H1 (cell line): ENCODE measurements around the gene NR2C2AP. TPM values are rescaled to one million over a fixed set of nuclear protein-coding genes. Genes with fewer than 3 reads are reported as not detected.

Source experiments
- BRCA1 ChIP-seq: IDR thresholded peaks from 2 replicates; pipeline ENCODE4 v1.6.1; 2012; ENCODE audit warnings: low read depth, low read length, improper control_type of control experiment
- EZH2 ChIP-seq: fragments of 200-600 bp; sonication (generic); IDR thresholded peaks from 2 replicates; pipeline ENCODE4 v1.7.1; 2012; ENCODE audit warnings: low read depth, mild to moderate bottlenecking, moderate library complexity, low read length, inconsistent platforms; ENCODE audit not compliant: severe bottlenecking
- POLR2A ChIP-seq, 2 experiments: IDR thresholded peaks; 1 replicate in 1 of 2; 2 replicates in 1 of 2; pipeline ENCODE4 v1.6.1; 2011; ENCODE audit warnings: low read depth in 2 of 2, low read length in 2 of 2, mild to moderate bottlenecking in 2 of 2; ENCODE audit errors: control extremely low read depth in 1 of 2
- RFX5 ChIP-seq: IDR thresholded peaks from 2 replicates; pipeline ENCODE4 v1.6.1; 2011; ENCODE audit warnings: low read depth, low read length, improper control_type of control experiment, borderline replicate concordance
- polyA plus RNA-seq, 7 experiments: library from polyadenylated mRNA; depleted of rRNA in 3 of 7; stranded (reverse) in 5 of 7; unstranded in 2 of 7; fragments of >200 nt in 5 of 7; fragments of 200-250 nt in 2 of 7; gene quantifications; 1 replicate in 5 of 7; 2 replicates in 1 of 7; 4 replicates in 1 of 7; pipeline versions ENCODE4 v1.2.1 to v1.2.3, GENCODE V29; 2011 to 2013; ENCODE audit warnings: missing spikeins in 2 of 7, mixed read lengths in 2 of 7
- total RNA-seq: library from RNA; stranded (reverse); fragmentation: NEBNext Ultra II Directional; extraction: Animal tissue kit (Norgen Biotek cat#: 25700); gene quantifications from 2 replicates; pipeline ENCODE4 v1.2.1, GENCODE V29; 2021
- TF ChIP-seq, protein P1 (sequence below): fragments of 300-600 bp; sonication (generic); IDR thresholded peaks from 2 replicates; pipeline ENCODE4 v1.7.1; 2012; ENCODE audit warnings: low read length, moderate library complexity, mild to moderate bottlenecking, inconsistent platforms; ENCODE audit not compliant: insufficient replicate concordance

The NR2C2AP gene
- total and polyA plus RNA-seq, 2 of the 8 experiments (the other 6 are each of a cell fraction or from before 2014, with no cell fraction given): 16.4 to 20.5 TPM

DNA sequence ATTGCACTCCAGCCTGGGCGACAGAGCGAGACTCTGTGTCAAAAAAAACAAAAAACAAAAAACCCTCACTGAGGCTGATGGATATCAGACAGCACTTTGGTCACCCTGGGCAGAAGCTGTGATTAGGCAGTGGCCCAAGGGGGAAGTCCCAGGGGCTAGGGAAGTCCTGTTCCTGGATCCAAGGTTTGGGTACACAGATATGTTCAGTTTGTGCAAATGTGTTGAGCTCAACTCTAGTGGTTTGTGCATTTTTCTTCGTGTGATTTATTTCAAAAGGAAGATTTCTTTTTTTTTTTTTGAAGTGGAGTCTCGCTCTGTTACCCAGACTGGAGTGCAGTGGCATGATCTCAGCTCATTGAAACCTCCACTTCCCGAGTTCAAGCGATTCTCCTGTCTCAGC lies 45.4 kb downstream of the NR2C2AP start (continued):
- TF ChIP-seq, protein P1, sequence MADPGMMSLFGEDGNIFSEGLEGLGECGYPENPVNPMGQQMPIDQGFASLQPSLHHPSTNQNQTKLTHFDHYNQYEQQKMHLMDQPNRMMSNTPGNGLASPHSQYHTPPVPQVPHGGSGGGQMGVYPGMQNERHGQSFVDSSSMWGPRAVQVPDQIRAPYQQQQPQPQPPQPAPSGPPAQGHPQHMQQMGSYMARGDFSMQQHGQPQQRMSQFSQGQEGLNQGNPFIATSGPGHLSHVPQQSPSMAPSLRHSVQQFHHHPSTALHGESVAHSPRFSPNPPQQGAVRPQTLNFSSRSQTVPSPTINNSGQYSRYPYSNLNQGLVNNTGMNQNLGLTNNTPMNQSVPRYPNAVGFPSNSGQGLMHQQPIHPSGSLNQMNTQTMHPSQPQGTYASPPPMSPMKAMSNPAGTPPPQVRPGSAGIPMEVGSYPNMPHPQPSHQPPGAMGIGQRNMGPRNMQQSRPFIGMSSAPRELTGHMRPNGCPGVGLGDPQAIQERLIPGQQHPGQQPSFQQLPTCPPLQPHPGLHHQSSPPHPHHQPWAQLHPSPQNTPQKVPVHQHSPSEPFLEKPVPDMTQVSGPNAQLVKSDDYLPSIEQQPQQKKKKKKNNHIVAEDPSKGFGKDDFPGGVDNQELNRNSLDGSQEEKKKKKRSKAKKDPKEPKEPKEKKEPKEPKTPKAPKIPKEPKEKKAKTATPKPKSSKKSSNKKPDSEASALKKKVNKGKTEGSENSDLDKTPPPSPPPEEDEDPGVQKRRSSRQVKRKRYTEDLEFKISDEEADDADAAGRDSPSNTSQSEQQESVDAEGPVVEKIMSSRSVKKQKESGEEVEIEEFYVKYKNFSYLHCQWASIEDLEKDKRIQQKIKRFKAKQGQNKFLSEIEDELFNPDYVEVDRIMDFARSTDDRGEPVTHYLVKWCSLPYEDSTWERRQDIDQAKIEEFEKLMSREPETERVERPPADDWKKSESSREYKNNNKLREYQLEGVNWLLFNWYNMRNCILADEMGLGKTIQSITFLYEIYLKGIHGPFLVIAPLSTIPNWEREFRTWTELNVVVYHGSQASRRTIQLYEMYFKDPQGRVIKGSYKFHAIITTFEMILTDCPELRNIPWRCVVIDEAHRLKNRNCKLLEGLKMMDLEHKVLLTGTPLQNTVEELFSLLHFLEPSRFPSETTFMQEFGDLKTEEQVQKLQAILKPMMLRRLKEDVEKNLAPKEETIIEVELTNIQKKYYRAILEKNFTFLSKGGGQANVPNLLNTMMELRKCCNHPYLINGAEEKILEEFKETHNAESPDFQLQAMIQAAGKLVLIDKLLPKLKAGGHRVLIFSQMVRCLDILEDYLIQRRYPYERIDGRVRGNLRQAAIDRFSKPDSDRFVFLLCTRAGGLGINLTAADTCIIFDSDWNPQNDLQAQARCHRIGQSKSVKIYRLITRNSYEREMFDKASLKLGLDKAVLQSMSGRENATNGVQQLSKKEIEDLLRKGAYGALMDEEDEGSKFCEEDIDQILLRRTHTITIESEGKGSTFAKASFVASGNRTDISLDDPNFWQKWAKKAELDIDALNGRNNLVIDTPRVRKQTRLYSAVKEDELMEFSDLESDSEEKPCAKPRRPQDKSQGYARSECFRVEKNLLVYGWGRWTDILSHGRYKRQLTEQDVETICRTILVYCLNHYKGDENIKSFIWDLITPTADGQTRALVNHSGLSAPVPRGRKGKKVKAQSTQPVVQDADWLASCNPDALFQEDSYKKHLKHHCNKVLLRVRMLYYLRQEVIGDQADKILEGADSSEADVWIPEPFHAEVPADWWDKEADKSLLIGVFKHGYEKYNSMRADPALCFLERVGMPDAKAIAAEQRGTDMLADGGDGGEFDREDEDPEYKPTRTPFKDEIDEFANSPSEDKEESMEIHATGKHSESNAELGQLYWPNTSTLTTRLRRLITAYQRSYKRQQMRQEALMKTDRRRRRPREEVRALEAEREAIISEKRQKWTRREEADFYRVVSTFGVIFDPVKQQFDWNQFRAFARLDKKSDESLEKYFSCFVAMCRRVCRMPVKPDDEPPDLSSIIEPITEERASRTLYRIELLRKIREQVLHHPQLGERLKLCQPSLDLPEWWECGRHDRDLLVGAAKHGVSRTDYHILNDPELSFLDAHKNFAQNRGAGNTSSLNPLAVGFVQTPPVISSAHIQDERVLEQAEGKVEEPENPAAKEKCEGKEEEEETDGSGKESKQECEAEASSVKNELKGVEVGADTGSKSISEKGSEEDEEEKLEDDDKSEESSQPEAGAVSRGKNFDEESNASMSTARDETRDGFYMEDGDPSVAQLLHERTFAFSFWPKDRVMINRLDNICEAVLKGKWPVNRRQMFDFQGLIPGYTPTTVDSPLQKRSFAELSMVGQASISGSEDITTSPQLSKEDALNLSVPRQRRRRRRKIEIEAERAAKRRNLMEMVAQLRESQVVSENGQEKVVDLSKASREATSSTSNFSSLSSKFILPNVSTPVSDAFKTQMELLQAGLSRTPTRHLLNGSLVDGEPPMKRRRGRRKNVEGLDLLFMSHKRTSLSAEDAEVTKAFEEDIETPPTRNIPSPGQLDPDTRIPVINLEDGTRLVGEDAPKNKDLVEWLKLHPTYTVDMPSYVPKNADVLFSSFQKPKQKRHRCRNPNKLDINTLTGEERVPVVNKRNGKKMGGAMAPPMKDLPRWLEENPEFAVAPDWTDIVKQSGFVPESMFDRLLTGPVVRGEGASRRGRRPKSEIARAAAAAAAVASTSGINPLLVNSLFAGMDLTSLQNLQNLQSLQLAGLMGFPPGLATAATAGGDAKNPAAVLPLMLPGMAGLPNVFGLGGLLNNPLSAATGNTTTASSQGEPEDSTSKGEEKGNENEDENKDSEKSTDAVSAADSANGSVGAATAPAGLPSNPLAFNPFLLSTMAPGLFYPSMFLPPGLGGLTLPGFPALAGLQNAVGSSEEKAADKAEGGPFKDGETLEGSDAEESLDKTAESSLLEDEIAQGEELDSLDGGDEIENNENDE: no peak
- TF ChIP-seq EZH2: no peak
- no peak for TF ChIP-seq RFX5
- no peak for TF ChIP-seq BRCA1
- TF ChIP-seq POLR2A (IDR thresholded peaks at IDR 0.05; ENCODE audit: control extremely low read depth in 1 of 2, low read depth in 2 of 2, low read length in 2 of 2): no peak
